GM18517 (cell line): ENCODE data around the gene GRM3.

Experiments used
- ATAC-seq: cut with Tn5 transposase; IDR thresholded peaks from one replicate; pipeline ENCODE4 v1.9.1; 2021; ENCODE audit warnings: mild to moderate bottlenecking, moderate library complexity; ENCODE audit not compliant: unreplicated experiment

Gene GRM3

GRCh38 chr7:86689363-86689762 lies 45.7 kb downstream of the GRM3 start:
- no peak for ATAC-seq

- ATAC-seq, result no peak
These were observed 49.0 kb downstream of the GRM3 start for GRCh38 chr7:86692755-86693154.

- no peak for ATAC-seq
These were observed 62.7 kb downstream of the GRM3 start for GRCh38 chr7:86706406-86706805.

- no peak for ATAC-seq
These were observed 64.4 kb downstream of the GRM3 start for GRCh38 chr7:86708031-86708680.

GRCh38 chr7:86720306-86720705 lies 76.6 kb downstream of the GRM3 start:
- ATAC-seq, result no peak

GRCh38 chr7:86733783-86734182 lies 90.1 kb downstream of the GRM3 start:
- no peak for ATAC-seq

- no peak for ATAC-seq
These were observed 101.5 kb downstream of the GRM3 start for GRCh38 chr7:86745013-86745745.

- ATAC-seq, result no peak
These were observed 104.0 kb downstream of the GRM3 start for GRCh38 chr7:86747698-86748097.

- no peak for ATAC-seq
These were observed 104.5 kb downstream of the GRM3 start for GRCh38 chr7:86748201-86748600.

GRCh38 chr7:86748843-86749719 lies 105.4 kb downstream of the GRM3 start:
- ATAC-seq, result no peak

- no peak for ATAC-seq
These were observed 106.3 kb downstream of the GRM3 start for GRCh38 chr7:86749741-86750665.

GRCh38 chr7:86760236-86760635 lies 116.5 kb downstream of the GRM3 start:
- ATAC-seq, result no peak

- no peak for ATAC-seq
These were observed 118.4 kb downstream of the GRM3 start for GRCh38 chr7:86762129-86762528.

- ATAC-seq, result no peak
These were observed 122.2 kb downstream of the GRM3 start for GRCh38 chr7:86765931-86766330.

- peak; percentile 72 for ATAC-seq
These were observed 124.7 kb downstream of the GRM3 start for GRCh38 chr7:86768394-86768793.

- ATAC-seq, result peak; percentile 82
These were observed 125.5 kb downstream of the GRM3 start for GRCh38 chr7:86768967-86769760.

- no peak for ATAC-seq
These were observed 129.6 kb downstream of the GRM3 start for GRCh38 chr7:86773309-86773708.

GRCh38 chr7:86775203-86775602 lies 131.5 kb downstream of the GRM3 start:
- no peak for ATAC-seq

GRCh38 chr7:86776136-86776535 lies 132.4 kb downstream of the GRM3 start:
- no peak for ATAC-seq

- no peak for ATAC-seq
These were observed 134.6 kb downstream of the GRM3 start for GRCh38 chr7:86778271-86778670.
